D721Med (cell line): ENCODE results near the gene AK5.
"Not testable (repeated sequence)": the region's sequence is repeated elsewhere in the genome, so short reads cannot be mapped to it uniquely, and the experiment has no call there.

Source experiments
- DNase-seq: peaks from one replicate; pipeline ENCODE4 v3.0.0; 2011; ENCODE audit warnings: low spot score; ENCODE audit not compliant: insufficient read length
- FAIRE-seq: peaks from 2 replicates; lab custom pipeline; 2011; peaks lifted over from hg19 to GRCh38; lab: Jason Lieb, UNC
- TF ChIP-seq, protein P1 (sequence below): IDR thresholded peaks from 2 replicates; pipeline ENCODE4 v1.5.1; 2012; ENCODE audit warnings: mild to moderate bottlenecking, control low read depth; ENCODE audit not compliant: insufficient read depth; ENCODE audit errors: missing control alignments

AK5 gene

DNA sequence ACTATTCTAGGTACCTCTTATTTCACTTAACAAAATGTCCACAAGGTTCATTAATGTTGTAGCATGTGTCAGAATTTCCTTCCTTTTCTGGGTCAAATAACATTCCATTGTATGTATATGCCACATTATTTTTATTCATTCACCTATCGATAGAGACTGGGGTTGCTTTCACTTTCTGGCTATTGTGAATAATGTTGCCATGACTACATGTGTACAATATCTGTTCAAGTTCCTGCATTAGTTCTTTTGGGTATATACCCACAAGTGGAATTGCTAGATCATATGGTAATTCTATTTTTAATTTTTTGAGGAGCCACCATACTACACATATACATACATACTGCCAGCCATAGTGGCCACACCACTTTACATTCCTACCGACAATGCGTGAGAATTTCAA lies 242.2 kb downstream of the AK5 start:
- FAIRE-seq (no peak), DNase-seq (no peak)
- TF ChIP-seq, protein P1, sequence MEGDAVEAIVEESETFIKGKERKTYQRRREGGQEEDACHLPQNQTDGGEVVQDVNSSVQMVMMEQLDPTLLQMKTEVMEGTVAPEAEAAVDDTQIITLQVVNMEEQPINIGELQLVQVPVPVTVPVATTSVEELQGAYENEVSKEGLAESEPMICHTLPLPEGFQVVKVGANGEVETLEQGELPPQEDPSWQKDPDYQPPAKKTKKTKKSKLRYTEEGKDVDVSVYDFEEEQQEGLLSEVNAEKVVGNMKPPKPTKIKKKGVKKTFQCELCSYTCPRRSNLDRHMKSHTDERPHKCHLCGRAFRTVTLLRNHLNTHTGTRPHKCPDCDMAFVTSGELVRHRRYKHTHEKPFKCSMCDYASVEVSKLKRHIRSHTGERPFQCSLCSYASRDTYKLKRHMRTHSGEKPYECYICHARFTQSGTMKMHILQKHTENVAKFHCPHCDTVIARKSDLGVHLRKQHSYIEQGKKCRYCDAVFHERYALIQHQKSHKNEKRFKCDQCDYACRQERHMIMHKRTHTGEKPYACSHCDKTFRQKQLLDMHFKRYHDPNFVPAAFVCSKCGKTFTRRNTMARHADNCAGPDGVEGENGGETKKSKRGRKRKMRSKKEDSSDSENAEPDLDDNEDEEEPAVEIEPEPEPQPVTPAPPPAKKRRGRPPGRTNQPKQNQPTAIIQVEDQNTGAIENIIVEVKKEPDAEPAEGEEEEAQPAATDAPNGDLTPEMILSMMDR: no peak

DNA sequence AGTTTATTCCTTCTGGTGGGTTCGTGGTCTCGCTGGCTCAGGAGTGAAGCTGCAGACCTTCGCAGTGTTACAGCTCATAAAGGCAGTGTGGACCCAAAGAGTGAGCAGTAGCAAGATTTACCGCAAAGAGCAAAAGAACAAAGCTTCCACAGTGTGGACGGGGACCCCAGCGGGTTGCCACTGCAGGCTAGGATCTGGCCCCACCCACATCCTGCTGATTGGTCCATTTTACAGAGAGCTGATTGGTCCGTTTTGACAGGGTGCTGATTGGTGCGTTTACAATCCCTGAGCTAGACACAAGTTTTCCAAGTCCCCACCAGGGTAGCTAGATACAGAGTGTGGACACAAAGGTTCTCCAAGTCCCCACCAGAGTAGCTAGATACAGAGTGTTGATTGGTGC lies 249.3 kb downstream of the AK5 start:
- FAIRE-seq, DNase-seq: not testable (repeated sequence)

DNA sequence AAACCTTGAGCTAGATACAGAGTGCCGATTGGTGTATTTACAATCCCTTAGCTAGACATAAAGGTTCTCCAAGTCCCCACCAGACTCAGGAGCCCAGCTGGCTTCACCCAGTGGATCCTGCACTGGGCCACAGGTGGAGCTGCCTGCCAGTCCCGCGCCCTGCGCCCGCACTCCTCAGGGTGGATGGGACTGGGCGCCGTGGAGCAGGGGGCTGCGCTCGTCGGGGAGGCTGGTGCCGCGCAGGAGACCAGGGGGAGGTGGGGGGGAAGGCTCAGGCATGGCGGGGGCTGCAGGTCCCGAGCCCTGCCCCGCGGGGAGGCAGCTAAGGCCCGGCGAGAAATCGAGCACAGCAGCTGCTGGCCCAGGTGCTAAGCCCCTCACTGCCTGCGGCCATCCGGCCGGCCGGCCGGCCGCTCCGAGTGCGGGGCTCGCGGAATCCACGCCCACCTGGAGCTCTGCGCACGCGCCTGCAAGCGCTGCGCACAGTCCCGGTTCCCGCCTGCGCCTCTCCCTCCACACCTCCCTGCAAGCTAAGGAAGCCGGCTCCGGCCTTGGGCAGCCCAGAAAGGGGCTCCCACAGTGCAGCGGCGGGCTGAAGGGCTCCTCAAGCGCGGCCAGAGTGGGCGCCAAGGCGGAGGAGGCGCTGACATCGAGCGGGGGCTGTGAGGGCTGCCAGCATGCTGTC lies 249.9 kb downstream of the AK5 start:
- DNase-seq, FAIRE-seq: not testable (repeated sequence)

DNA sequence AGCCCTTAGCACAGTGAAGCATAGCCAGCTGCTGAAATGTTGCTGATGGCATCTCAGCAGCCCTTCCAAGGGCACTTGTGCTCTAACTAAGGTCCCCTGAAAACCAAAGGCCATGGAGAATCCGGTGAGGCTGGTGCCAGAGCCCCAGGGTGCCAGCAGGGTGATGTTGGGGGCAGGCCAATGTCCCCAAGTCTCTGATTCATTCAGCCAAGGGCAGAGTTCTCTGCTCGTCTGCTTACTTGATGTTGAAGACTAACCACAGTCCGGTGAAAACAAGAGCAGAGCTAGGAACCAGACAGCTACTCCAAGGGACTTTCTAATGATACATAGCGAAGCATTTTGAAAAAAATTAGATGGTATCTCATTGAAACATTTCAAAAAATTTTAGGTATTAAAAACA lies 250.8 kb downstream of the AK5 start:
- FAIRE-seq (no peak), DNase-seq (no peak)
- TF ChIP-seq, protein P1: no peak

DNA sequence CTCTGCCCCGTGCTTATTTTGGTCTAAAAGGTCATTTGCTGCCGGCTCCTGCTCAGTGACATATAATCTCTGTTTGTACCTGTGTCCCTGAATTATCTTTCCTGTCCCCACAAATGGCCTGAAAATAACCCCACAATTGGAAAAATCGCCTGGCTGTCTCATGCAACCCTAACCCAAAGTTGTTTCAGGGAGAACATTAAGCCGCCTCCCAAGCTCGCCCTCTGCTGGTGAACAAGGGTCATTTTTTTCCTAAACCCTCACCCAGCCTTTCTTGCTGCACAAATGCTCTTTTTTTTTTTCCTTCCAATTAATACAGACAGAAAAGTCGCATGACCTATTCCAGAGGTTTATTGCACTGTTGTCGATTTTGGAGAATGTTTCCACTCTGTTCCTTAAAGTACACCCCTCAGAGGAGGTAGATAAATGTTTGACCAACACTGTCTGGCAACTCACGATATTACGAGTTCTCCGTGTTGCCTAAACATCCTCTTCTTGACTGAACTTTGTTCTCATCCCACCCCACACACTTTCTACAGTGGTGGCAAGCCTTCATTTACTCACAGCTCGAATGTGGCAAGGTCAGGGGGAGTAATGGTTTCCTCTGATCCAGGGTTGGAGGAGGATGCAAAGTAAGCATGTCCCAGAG lies 252.0 kb downstream of the AK5 start:
- TF ChIP-seq, protein P1: peak; percentile 84
- no peak for FAIRE-seq
- DNase-seq: peak; percentile 64

DNA sequence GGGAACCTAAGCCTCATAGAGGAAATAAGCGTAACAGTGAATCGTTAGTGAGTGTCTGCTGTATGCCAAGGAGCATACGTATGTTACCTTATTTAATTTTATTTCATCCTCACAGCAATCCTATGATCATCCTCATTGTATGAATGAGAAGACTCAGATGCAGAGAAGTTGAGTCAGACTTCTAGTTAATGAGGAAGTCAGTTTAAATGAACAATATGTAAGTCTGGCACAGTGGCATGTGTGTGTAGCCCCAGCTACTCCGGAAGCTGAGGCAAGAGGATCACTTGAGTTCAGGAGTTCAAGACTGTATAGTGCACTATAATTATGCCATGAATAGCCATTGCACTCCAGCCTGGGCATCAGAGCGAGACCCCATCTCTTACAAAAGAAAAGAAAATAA lies 252.6 kb downstream of the AK5 start:
- TF ChIP-seq, protein P1: no peak
- no peak for DNase-seq
- FAIRE-seq: no peak

DNA sequence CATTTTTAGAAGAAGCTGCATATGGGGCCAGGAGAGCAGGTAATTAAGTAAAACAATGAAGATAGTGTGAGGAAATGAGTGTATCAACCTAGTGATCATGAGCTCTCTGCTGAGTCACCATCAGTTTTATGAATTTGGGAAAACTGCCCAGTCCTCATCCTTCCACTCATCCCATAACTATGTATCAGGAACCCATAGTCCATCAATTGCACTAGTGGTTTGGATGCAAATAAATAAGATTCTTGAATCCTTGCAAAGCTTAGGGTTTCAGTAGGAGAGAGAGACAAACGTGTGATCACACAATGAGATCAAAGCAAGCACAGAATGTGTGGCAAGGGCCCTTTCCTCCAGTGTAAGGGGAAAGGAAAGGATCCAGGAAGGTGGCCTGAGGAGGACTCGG lies 255.0 kb downstream of the AK5 start:
- TF ChIP-seq, protein P1: no peak
- FAIRE-seq: no peak
- no peak for DNase-seq

DNA sequence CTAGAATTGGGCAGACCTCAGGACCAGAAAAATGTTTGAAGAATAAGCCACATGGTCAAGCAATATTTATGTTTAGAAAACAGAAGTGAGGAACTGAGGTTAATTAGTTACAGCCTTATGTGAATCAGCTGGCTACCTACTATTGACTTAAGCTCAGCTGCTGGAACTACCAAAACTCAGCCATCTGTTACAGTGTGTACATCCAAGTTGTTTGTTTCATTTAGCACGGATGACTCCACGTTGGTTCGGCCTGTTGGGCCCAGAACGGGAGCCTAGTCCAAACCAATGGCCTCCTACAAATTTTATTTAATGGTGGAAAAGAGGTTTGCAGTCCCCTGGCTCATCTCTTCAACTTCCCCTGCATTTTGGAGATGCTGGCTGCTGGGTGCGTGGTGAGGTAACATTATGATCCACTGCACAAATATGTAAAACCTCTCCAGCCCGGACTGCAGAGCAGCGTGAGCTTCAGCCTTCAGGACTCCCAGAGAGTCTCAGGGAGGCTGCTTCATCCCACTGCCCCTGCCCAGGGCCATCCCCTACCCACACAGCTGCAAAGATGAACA lies 257.2 kb downstream of the AK5 start:
- TF ChIP-seq, protein P1: no peak
- DNase-seq (no peak), FAIRE-seq (no peak)
